HG02970 (cell line): ENCODE results near the gene CTU2.

ENCODE experiments used
- ATAC-seq: cut with Tn5 transposase; IDR thresholded peaks from one replicate; pipeline ENCODE4 v1.9.1; 2021; ENCODE audit warnings: mild to moderate bottlenecking, moderate library complexity, moderate number of reproducible peaks; ENCODE audit not compliant: unreplicated experiment, low FRiP score

Gene CTU2

GRCh38 chr16:88681084-88681680 is 25.1 kb upstream of the CTU2 start:
- ATAC-seq: peak; percentile 6

DNA sequence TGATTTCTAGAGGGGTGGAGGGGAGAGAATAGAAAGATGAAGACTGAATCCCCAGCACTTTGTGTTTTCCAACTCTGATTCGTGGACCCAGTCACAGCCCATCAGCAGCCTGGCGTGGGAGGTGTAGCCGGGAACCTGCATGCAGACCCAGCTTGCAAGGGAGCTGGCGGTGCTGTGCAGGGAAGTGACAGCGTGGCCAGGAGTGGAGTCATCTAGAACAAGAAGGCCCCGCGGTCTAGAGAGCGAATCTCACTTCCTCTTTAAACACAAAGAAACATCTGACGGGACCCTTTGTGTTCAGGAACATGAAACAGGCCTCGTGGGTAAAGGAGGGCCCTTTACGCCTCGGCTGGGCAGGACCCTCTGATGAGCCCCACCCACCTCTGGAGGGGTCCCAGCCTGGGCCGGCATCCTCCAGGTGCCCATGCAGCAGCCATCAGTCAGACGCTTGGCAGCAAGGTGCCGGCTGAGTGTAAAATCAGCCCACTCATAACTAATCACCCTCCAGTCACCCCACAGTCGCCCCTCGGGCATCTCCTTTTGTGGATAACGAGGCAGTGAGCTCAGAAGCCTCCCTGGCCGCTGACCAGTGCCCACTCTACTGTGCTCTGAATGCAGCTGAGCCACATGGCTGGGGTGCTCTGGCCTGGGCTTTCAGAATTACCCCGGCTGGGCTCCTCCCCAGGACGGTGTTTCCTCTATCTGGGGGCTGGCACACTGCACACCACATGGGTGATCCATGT is 24.4 kb upstream of the CTU2 start:
- peak; percentile 45 for ATAC-seq

DNA sequence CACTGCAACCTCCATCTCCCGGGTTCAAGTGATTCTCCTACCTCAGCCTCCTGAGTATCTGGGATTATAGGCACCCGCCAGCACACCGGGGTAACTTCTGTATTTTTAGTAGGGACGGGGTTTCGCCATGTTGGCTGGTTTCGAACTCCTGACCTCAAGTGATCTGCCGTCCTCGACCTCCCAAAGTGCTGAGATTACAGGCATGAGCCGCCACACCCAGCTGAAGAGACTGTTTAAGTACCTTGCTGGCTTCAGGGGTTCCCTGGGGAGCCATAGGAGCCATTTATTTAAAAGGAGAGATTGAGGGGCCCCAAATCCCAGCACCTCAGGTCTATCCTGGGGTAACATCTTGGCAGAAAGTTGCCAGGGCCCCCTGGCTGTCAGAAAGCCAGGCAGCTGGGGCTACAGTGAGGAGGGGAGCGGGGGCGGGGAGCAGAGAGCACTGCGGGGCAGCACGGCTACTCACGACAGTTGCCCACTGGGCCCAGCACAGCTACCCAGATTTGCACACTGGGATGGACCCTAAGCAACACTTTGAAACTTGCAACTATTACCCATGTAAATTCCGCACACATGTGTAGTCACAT is 21.6 kb upstream of the CTU2 start:
- no peak for ATAC-seq

GRCh38 chr16:88685156-88686061 is 20.9 kb upstream of the CTU2 start:
- ATAC-seq: no peak

GRCh38 chr16:88686062-88686438 is 20.3 kb upstream of the CTU2 start:
- ATAC-seq: peak; percentile 12

GRCh38 chr16:88686439-88687253 is 19.7 kb upstream of the CTU2 start, which contains the start of gene SNAI3:
Gene SNAI3 (minus strand): TSS chr16:88686507. CDS start chr16:88686406, 101 bp downstream.
- peak; percentile 74 for ATAC-seq

- ATAC-seq: no peak
These were observed 19.1 kb upstream of the CTU2 start for GRCh38 chr16:88687254-88687576.

DNA sequence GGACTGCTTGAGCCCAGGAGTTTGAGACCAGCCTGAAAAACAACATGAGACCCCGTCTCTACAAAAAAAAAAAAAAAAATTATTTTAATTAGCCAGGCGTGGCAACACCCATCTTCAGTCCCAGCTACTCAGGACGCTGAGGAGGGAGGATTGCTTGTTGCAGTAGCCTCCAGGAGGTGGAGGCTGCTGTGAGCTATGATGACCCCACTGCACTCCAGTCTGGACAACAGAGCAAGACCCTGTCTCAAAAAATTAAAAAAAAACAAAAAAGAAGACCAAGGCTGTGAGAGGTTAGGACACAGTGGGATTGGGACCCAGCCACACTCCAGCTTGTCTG is 18.7 kb upstream of the CTU2 start:
- no peak for ATAC-seq

GRCh38 chr16:88688013-88688778 is 18.1 kb upstream of the CTU2 start:
- ATAC-seq: no peak

DNA sequence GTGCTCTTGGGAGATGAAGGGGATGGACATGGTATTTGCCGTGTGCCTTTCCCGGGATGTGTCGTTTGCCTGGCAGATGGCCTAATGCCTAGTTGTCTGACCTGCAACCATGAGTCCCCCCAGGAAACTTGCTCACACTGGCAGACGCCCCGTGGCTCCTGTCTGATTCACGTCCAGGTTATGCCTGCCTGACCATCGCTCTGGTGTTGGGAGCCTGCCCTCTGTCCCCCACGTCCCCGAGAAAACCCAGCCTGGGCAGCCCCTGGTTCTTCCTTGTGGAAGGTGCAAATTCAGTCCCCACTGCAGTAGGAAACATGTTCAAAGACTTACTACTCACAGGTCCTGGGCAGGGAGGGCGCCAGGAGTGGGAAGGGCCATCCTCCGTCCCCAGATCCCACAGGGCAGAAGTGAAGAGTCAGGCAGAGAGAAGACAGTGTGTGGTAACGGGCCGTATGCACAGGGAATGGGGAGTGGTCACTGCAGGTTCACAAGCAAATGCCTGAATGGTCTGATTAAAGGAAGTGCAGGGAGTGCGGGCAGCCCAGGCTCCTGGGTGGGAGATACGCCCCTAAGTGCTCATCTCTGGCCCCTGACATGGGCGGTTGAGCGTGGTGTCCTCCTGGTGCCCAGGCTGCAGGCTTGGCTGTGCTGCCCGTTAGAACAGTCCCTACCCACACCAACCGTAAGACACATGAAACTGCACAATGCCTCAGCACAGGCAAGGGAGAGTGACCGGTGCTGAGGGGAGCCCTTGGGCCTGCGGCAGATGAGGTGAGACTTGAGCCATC is 15.8 kb upstream of the CTU2 start:
- no peak for ATAC-seq

DNA sequence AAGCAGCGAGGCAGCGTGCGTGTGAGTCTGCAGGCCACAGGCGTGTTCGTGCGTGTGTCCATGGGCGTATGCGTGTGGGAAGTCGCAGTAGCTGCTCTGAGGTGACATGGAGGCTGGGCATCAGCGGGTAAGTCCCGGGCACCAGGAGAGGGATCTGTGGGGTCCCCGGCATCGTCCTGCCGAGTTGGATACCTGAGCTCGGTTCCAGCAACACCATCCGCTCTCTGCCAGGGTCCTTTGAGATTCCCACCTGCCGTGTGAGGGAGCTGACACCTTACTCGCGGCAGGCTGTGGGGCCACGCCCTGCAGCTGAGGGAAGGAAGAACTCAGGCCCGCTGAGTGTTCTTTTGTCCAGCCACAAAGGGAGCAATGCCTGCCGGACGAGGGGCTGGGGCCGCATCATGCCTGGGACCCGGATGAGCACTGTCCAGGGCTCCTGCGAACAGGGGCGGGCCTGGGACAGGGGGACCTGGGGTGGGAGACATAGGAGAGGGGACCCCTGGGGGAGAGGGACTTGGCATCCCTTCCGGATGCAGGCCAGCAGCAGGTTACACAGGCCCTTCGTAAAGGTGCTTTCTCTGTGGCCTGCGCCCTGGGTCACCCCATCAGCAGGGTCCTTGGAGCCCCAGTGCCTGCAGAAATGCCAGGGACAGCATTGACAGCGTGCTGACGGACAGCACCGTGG is 15.0 kb upstream of the CTU2 start:
- no peak for ATAC-seq

- ATAC-seq: no peak
These were observed 14.3 kb upstream of the CTU2 start for GRCh38 chr16:88691924-88692560.

DNA sequence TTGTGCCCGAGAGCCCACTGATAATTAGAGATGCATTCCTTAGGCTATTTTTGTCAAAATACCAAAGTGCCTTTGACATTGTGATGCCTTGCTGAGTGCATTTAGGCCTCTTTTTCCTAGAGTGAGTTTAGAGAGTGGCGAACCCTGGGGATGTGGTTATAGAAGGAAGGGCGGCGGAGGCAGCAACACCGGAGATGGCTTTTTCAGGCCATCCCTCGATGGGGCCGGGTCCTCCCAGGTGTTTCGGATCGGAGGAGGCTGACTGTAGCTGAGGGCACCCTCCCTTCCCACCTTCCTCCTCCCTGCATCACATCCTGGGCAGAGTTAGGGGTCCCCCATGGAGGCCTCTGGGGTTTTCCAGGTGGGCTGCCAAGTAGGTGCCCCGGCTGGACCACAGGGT is 13.4 kb upstream of the CTU2 start:
- no peak for ATAC-seq

DNA sequence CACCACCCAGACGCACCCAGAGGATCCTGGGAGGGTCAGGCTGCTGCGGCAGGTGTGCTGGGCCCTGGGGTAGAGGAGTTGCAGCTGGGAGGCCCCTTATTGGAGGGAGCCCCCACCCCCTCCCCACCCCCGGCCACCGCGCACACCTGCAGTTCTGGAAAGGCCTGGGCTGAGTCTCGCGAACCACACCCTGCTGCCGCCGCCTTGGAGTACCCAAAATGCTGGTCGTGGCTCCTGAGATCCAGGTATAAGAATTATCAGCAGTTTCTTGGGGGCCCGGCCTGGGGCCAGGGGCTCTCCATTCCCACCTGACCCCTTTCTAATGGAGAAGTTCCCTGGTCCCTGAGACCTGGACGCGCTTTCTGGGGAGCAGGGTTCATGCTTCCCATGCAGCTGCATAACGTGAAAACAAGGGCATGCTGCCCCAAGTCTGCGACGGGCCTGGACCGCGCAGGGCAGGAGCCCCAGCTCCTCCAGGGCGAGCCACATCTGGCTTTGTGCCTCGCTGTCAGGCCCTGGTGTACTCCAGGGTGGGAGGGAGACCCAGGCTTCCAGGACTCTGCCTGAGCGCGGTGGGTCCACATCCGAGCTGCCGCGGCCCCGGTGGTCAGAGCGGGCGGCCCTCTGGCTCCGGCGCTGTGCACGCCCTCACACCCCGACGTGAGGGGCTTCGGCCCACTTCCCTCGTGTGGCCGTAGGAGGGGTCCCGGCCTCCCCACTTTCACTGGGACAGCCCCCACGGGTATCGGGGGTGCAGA is 12.7 kb upstream of the CTU2 start:
- ATAC-seq: no peak

DNA sequence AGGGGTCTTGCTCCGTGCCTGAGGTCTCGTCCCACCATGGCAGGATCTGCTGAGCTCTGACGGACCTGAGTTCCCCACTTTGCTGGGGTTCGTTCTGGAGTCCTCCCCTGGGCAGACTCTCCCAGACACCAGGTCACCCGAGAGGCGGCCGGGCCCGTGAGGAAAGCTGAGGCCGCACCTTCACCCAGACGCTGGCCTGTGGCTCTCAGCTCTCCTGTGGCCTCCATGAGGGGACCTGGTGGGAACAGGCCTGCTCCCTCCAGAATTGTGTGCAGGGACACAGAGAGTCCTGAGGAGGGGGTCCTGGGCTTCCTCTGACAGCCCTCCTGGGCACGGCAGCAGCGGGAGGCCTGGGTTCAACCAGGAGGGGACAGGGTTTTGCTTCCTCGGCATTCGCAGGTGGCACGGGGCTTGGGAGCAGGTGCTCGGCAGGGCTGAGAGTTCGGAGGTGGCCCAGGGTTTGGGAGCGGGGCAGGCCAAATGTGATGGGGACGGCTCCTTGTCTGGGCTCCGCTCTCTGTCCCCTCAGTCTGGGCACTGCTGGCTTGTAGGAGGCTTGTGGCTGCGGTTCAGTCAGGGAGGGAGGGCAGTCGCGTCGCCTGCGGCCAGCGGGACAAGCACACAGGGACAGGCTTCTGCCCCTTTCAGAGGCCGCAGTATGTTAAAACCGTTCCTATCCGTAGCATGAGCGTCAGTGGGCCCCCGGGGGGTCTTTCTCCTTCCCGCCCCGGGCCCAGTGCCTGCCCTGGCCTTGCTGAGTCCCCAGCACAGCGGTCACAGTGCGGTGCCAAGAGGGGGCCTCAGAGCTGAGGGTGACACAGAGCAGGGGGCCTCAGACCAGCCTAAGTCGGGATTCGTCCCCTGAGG is 11.8 kb upstream of the CTU2 start:
- no peak for ATAC-seq

DNA sequence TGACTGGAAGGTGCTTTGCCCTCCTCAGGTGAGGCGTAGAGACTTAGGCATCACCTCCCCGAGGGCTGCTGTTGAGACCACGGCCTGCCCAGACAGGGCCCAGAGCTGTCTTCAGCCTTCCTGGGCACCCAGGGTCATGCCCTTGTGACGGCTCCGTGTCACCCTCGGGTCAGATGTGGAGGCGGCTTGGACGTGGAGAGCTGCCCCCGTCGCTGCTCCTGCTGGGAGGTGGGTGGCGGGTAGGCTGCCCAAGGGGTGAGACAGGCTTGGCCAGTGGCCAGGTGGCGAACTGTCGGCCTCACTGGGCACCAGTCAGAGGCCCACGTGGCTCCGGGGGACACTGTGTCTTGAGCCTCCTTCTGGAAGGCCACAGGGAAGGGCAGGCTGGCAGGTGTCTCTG is 11.1 kb upstream of the CTU2 start:
- ATAC-seq: no peak
